Measurements from ENCODE around the gene LACTB.
"Not testable (repeated sequence)": the region's sequence is repeated elsewhere in the genome, so short reads cannot be mapped to it uniquely, and the experiment has no call there.

DNA sequence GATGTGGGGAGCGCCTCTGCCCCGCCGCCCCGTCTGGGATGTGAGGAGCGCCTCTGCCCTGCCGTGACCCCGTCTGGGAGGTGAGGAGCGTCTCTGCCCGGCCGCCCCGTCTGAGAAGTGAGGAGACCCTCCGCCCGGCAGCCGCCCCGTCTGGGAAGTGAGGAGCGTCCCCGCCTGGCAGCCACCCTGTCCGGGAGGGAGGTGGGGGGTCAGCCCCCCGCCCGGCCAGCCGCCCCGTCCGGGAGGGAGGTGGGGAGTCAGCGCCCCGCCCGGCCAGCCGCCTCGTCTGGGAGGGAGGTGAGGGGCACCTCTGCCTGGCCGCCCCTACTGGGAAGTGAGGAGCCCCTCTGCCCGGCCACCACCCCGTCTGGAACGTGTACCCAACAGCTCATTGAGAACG is 22.8 kb upstream of the LACTB start:
- TF ChIP-seq, protein P1, sequence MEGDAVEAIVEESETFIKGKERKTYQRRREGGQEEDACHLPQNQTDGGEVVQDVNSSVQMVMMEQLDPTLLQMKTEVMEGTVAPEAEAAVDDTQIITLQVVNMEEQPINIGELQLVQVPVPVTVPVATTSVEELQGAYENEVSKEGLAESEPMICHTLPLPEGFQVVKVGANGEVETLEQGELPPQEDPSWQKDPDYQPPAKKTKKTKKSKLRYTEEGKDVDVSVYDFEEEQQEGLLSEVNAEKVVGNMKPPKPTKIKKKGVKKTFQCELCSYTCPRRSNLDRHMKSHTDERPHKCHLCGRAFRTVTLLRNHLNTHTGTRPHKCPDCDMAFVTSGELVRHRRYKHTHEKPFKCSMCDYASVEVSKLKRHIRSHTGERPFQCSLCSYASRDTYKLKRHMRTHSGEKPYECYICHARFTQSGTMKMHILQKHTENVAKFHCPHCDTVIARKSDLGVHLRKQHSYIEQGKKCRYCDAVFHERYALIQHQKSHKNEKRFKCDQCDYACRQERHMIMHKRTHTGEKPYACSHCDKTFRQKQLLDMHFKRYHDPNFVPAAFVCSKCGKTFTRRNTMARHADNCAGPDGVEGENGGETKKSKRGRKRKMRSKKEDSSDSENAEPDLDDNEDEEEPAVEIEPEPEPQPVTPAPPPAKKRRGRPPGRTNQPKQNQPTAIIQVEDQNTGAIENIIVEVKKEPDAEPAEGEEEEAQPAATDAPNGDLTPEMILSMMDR (IDR thresholded peaks at IDR 0.05 in 8 of 11, conservative IDR thresholded peaks at IDR 0.05 in 3 of 11) = not testable (repeated sequence)
- TF ChIP-seq POLR2AphosphoS5, POLR2A (IDR thresholded peaks at IDR 0.05): not testable (repeated sequence)

Data from spleen (tissue), 7 donors.